H1 (cell line): ENCODE results near the gene IL27RA.

Experiments used
- ATF3 ChIP-seq: IDR thresholded peaks from 2 replicates; pipeline ENCODE4 v1.6.1; 2011; ENCODE audit warnings: low read depth, mild to moderate bottlenecking, low read length; ENCODE audit not compliant: insufficient read depth
- BACH1 ChIP-seq: IDR thresholded peaks from 2 replicates; pipeline ENCODE4 v1.6.1; 2012; ENCODE audit warnings: low read length, improper control_type of control experiment
- CTCF ChIP-seq, 3 experiments: IDR thresholded peaks; 1 replicate in 2 of 3; 2 replicates in 1 of 3; pipeline versions ENCODE4 v1.5.1 to v1.6.1; 2011; ENCODE audit warnings: low read length in 3 of 3, mild to moderate bottlenecking in 3 of 3, inconsistent platforms in 2 of 3, low read depth in 1 of 3, moderate library complexity in 1 of 3; ENCODE audit not compliant: insufficient read depth in 1 of 3; ENCODE audit errors: control extremely low read depth in 1 of 3
- EP300 ChIP-seq, 2 experiments: IDR thresholded peaks; 1 replicate in 1 of 2; 2 replicates in 1 of 2; pipeline ENCODE4 v1.6.1; 2011 to 2012; ENCODE audit warnings: low read depth in 2 of 2, low read length in 2 of 2, mild to moderate bottlenecking in 2 of 2, borderline replicate concordance in 1 of 2, inconsistent platforms in 1 of 2, moderate library complexity in 1 of 2
- GABPA ChIP-seq: IDR thresholded peaks from 2 replicates; pipeline ENCODE4 v1.6.1; 2011; ENCODE audit warnings: mild to moderate bottlenecking, low read length, moderate library complexity, borderline replicate concordance; ENCODE audit not compliant: insufficient read depth
- POLR2A ChIP-seq, 2 experiments: IDR thresholded peaks; 1 replicate in 1 of 2; 2 replicates in 1 of 2; pipeline ENCODE4 v1.6.1; 2011; ENCODE audit warnings: low read depth in 2 of 2, low read length in 2 of 2, mild to moderate bottlenecking in 2 of 2; ENCODE audit errors: control extremely low read depth in 1 of 2
- POLR2AphosphoS5 ChIP-seq: IDR thresholded peaks from 2 replicates; pipeline ENCODE4 v1.6.1; 2011; ENCODE audit warnings: low read depth, low read length
- TBP ChIP-seq: IDR thresholded peaks from 2 replicates; pipeline ENCODE4 v1.6.1; 2011; ENCODE audit warnings: low read depth, low read length, improper control_type of control experiment

- no peak for TF ChIP-seq GABPA
- no peak for TF ChIP-seq ATF3
- no peak for TF ChIP-seq TBP
- TF ChIP-seq CTCF (IDR thresholded peaks at IDR 0.05; ENCODE audit: control extremely low read depth in 1 of 3, insufficient read depth in 1 of 3, low read depth in 1 of 3, low read length in 3 of 3) = no peak
- no peak for TF ChIP-seq BACH1
- TF ChIP-seq EP300 (IDR thresholded peaks at IDR 0.05; ENCODE audit: borderline replicate concordance in 1 of 2, low read depth in 2 of 2, low read length in 2 of 2) = no peak
- TF ChIP-seq POLR2A (IDR thresholded peaks at IDR 0.05; ENCODE audit: control extremely low read depth in 1 of 2, low read depth in 2 of 2, low read length in 2 of 2) = no peak
- no peak for TF ChIP-seq POLR2AphosphoS5
Measured at GRCh38 chr19:13984186-13984585, 47.4 kb upstream of the IL27RA start.
